Cardiac muscle cell (in vitro differentiated cells and primary cell): ENCODE measurements around the gene DENND4C. TPM values are rescaled to one million over a fixed set of nuclear protein-coding genes. Genes with fewer than 3 reads are reported as not detected.

Experiments
- DNase-seq, 2 donors: peaks; one replicate each; pipeline versions ENCODE4 v3.0.0 to v3.0.0-alpha.2; 2010 to 2017; ENCODE audit warnings: low read depth in 1 of 2, low spot score in 1 of 2
- H3K27ac ChIP-seq: fragments of 200-600 bp; sonication (generic); 2 replicates; pipeline ENCODE4 v1.5.1; 2016
- H3K27me3 ChIP-seq: fragments of 200-600 bp; sonication (generic); 2 replicates; pipeline ENCODE4 v1.6.0; 2016; ENCODE audit warnings: control low read depth
- H3K36me3 ChIP-seq: fragments of 200-600 bp; sonication (generic); 2 replicates; pipeline ENCODE4 v1.5.1; 2016; ENCODE audit warnings: control low read depth
- H3K4me1 ChIP-seq: fragments of 200-600 bp; sonication (generic); 2 replicates; pipeline ENCODE4 v1.8.1; 2017; ENCODE audit warnings: low read depth, mild to moderate bottlenecking, mixed run types
- H3K4me3 ChIP-seq: fragments of 200-600 bp; sonication (generic); 2 replicates; pipeline ENCODE4 v1.5.1; 2016; ENCODE audit warnings: mild to moderate bottlenecking
- H3K9me3 ChIP-seq: fragments of 200-600 bp; sonication (generic); 2 replicates; pipeline ENCODE4 v1.5.1; 2017; ENCODE audit warnings: low read depth, mild to moderate bottlenecking, control low read depth
- polyA plus RNA-seq: library from polyadenylated mRNA; unstranded; fragments of >200 nt; fragmentation: Nextera tagmentation; extraction: Ambion mirVana; gene quantifications from 2 replicates; pipeline ENCODE4 v1.2.1, GENCODE V29; 2016
- total RNA-seq: library from RNA; depleted of rRNA; stranded (reverse); fragments of >200 nt; gene quantifications from 2 replicates; pipeline ENCODE4 v1.2.3, GENCODE V29; 2016
- TF ChIP-seq, protein P1 (sequence below): IDR thresholded peaks from 2 replicates; pipeline ENCODE4 v1.5.1; 2012; ENCODE audit warnings: low read depth, mild to moderate bottlenecking, low read length

DENND4C gene
- total and polyA plus RNA-seq, 2 experiments from 2014 or later: 19.3 to 51.0 TPM

DNA sequence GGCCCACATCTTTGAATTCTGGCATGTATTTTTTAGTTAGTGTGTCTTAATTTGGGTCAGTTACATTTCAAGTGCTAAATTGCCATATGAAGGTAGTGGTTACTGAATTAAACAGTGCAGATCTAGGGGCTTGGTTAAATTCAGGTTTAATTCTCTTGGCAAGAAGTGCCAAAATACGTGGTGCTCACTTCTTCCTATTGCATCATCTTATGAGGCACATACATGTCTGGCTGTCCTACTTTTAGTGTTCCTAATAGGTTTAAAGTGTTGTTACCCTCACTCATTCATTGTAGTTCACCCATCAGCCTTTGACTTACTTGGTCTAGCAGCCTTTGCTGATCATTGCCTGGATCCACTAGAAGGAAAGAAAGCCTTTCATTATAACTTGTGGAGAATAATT, 90.0 kb downstream of the DENND4C start:
- peak in 1 of 2 donors; percentile 15 for DNase-seq
- Histone ChIP-seq H3K4me1 (no peaks in the 10 kb centered on the region), H3K27me3 (no peaks in the 10 kb centered on the region), H3K9me3 (no peaks in the 10 kb centered on the region), H3K27ac (no peak overlapping the region), H3K4me3 (no peak overlapping the region), H3K36me3 (peaks cover 22% of the 10 kb centered on the region)
- TF ChIP-seq, protein P1, sequence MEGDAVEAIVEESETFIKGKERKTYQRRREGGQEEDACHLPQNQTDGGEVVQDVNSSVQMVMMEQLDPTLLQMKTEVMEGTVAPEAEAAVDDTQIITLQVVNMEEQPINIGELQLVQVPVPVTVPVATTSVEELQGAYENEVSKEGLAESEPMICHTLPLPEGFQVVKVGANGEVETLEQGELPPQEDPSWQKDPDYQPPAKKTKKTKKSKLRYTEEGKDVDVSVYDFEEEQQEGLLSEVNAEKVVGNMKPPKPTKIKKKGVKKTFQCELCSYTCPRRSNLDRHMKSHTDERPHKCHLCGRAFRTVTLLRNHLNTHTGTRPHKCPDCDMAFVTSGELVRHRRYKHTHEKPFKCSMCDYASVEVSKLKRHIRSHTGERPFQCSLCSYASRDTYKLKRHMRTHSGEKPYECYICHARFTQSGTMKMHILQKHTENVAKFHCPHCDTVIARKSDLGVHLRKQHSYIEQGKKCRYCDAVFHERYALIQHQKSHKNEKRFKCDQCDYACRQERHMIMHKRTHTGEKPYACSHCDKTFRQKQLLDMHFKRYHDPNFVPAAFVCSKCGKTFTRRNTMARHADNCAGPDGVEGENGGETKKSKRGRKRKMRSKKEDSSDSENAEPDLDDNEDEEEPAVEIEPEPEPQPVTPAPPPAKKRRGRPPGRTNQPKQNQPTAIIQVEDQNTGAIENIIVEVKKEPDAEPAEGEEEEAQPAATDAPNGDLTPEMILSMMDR: no peak

DNA sequence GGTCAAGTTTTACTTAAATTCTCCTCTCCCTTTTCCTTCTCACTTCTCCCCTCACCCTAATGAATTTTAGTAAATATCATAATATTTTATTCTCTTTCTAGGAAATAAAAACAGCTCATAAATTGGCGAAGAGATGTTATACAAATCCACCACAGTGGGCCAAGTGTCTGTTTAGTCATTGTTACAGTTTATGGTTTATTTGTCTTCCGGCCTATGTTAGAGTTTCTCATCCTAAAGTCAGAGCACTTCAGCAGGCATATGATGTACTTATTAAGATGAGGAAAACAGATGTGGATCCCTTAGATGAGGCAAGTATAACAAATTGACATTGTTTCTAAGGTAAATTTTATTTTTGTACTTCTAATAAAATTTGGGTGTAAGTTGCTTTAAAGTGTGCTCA, 101.4 kb downstream of the DENND4C start:
- no peak for DNase-seq
- Histone ChIP-seq H3K27me3 (no peaks in the 10 kb centered on the region), H3K4me1 (peaks cover 7% of the 10 kb centered on the region), H3K4me3 (no peak overlapping the region), H3K27ac (peak overlapping the region; percentile 44), H3K36me3 (peaks cover 43% of the 10 kb centered on the region), H3K9me3 (no peaks in the 10 kb centered on the region)
- TF ChIP-seq, protein P1: no peak

DNA sequence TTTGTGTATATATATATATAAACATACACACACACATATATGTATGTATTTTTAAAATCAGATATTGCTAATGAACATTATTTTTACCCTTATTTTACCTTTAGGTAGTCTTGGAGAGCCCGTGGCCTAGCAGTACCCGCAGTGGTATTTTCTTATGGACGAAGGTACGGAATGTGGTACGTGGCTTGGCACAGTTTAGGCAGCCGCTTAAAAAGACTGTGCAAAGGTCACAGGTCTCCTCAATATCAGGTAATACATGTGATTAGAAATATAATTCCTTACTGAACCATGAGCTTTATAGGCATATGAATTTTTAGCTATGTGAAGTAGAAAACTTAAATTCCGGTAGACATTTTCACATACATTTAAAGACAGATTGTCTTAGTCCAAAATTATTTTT, 105.7 kb downstream of the DENND4C start:
- peaks cover 38% of the 10 kb centered on the region for H3K36me3 ChIP-seq

DNA sequence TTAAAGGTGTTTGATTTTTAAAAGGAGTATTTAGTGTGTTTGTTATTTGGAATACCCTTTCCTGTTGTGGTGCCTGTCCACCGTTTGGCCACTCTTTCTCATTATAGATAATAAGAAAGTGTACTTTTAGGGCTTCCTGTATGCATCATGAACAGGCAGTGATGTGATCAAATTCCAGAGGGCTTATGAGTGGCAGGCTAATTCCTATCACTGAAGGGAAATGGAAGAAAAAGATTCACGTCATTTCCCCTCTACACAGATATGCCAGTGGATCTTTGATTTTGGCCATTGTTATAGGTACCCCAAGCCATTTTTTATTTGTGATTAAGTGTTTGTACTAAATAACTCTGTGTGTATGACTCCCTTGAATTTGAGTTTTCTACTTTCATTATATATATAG, 112.5 kb downstream of the DENND4C start:
- H3K27ac ChIP-seq: no peak overlapping the region
- DNase-seq: peak in 1 of 2 donors; percentile 11
- TF ChIP-seq, protein P1: no peak
- H3K9me3 ChIP-seq: no peaks in the 10 kb centered on the region
- no peaks in the 10 kb centered on the region for H3K4me1 ChIP-seq
- H3K36me3 ChIP-seq: peaks cover 58% of the 10 kb centered on the region
- no peaks in the 10 kb centered on the region for H3K27me3 ChIP-seq
- H3K4me3 ChIP-seq: no peak overlapping the region

More for the DNA sequence above, 105.7 kb downstream of the DENND4C start:
- no peak overlapping the region for H3K27ac ChIP-seq
- no peaks in the 10 kb centered on the region for H3K27me3 ChIP-seq
- TF ChIP-seq, protein P1: no peak
- no peak for DNase-seq
- H3K4me1 ChIP-seq: peaks cover 7% of the 10 kb centered on the region
- no peaks in the 10 kb centered on the region for H3K9me3 ChIP-seq
- no peak overlapping the region for H3K4me3 ChIP-seq

DNA sequence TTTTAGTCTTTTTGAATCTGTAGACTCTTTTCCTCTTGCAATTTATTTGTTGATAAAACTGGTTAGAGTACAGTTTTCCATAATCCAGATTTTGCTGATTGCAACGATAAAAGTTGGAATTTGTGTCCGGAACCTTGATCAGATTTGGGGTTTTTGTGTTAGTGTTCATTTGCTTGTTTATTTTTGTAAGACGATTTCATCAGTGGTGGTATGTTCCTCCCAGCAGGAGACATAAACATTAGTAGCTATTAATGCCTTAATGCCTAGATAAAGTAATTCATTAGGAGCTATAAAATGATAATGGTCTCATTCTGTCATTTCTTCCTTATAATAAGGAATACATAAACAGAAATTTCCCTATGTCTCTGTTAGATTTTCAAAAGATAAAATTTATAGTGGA, 128.2 kb downstream of the DENND4C start:
- Histone ChIP-seq H3K9me3 (no peaks in the 10 kb centered on the region), H3K4me3 (no peak overlapping the region), H3K4me1 (no peaks in the 10 kb centered on the region), H3K27ac (no peak overlapping the region), H3K27me3 (no peaks in the 10 kb centered on the region), H3K36me3 (peaks cover 77% of the 10 kb centered on the region)
- DNase-seq: no peak
- TF ChIP-seq, protein P1: no peak

DNA sequence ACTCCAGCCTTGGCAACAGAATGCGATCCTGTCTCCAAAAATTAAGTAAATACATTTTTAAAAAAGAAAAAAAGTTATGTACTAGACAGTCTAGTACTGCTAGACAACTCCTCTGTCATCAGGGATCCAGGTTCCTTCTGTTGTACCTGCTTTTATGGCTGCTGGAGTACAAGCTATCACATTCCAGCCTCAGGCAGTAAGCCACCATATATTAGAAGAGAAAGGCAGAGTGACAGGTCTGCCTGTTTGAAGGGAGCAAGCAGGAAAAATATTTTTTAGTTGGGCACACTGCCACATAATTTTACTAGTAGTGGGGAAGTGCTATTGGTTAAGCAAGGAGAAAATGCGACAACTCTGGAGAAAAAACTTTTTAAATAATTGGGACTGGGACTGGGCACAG, 138.6 kb downstream of the DENND4C start:
- no peak for DNase-seq
- Histone ChIP-seq H3K4me1 (no peaks in the 10 kb centered on the region), H3K9me3 (no peaks in the 10 kb centered on the region), H3K27ac (no peak overlapping the region), H3K4me3 (no peak overlapping the region), H3K27me3 (no peaks in the 10 kb centered on the region), H3K36me3 (peaks cover 57% of the 10 kb centered on the region)
- TF ChIP-seq, protein P1: no peak
